NCI-H1092 treated with DMSO at 0.1 percent for 48 hours (cell line): ENCODE results near the gene CLIC2.
A peak's percentile ranks its signal among the peaks of the same experiment; 100 is the strongest.
"Not testable (repeated sequence)": the region's sequence is repeated elsewhere in the genome, so short reads cannot be mapped to it uniquely, and the experiment has no call there.

Source experiments
- DNase-seq: peaks from one replicate; lab custom pipeline; 2025; lab: John Stamatoyannopoulos, UW

CLIC2 gene

GRCh38 chrX:155334486-155335336, at the start of gene CLIC2:
Gene CLIC2, minus strand, starts transcription at chrX:155334614. Its CDS starts 187 bp downstream, at chrX:155334427.
- peak; percentile 59 for DNase-seq

GRCh38 chrX:155382529-155382967, 48.1 kb upstream of the CLIC2 start:
- not testable (repeated sequence) for DNase-seq

- DNase-seq, result not testable (repeated sequence)
Measured at GRCh38 chrX:155381843-155382528, 47.6 kb upstream of the CLIC2 start, which contains the start of gene F8A2. Gene F8A2, plus strand, starts transcription at chrX:155382095. Its CDS starts 20 bp downstream, at chrX:155382115.

- not testable (repeated sequence) for DNase-seq
Measured at GRCh38 chrX:155379802-155380201, 45.4 kb upstream of the CLIC2 start.

- DNase-seq, result not testable (repeated sequence)
Measured at GRCh38 chrX:155373777-155374458, 39.5 kb upstream of the CLIC2 start.

GRCh38 chrX:155363712-155364111, 29.3 kb upstream of the CLIC2 start:
- not testable (repeated sequence) for DNase-seq

- not testable (repeated sequence) for DNase-seq
Measured at GRCh38 chrX:155349448-155349847, 15.0 kb upstream of the CLIC2 start.

GRCh38 chrX:155345689-155346088, 11.3 kb upstream of the CLIC2 start:
- DNase-seq, result not testable (repeated sequence)

- not testable (repeated sequence) for DNase-seq
Measured at GRCh38 chrX:155335337-155335712, 911 bp upstream of the CLIC2 start.

- DNase-seq, result no peak
Measured at GRCh38 chrX:155333544-155334100, 792 bp downstream of the CLIC2 start.

- DNase-seq, result no peak
Measured at GRCh38 chrX:155330992-155331391, 3.4 kb downstream of the CLIC2 start.

GRCh38 chrX:155329293-155329692, 5.1 kb downstream of the CLIC2 start:
- no peak for DNase-seq

- DNase-seq, result no peak
Measured at GRCh38 chrX:155326610-155327009, 7.8 kb downstream of the CLIC2 start.

GRCh38 chrX:155314260-155314659, 20.2 kb downstream of the CLIC2 start:
- DNase-seq, result no peak

GRCh38 chrX:155313766-155314165, 20.6 kb downstream of the CLIC2 start:
- DNase-seq, result no peak

- no peak for DNase-seq
Measured at GRCh38 chrX:155293771-155294170, 40.6 kb downstream of the CLIC2 start.

- DNase-seq, result no peak
Measured at GRCh38 chrX:155279873-155280272, 54.5 kb downstream of the CLIC2 start.

GRCh38 chrX:155270969-155271368, 63.4 kb downstream of the CLIC2 start:
- no peak for DNase-seq

GRCh38 chrX:155267995-155268394, 66.4 kb downstream of the CLIC2 start:
- DNase-seq, result not testable (repeated sequence)

- no peak for DNase-seq
Measured at GRCh38 chrX:155266439-155266838, 68.0 kb downstream of the CLIC2 start.

- peak; percentile 69 for DNase-seq
Measured at GRCh38 chrX:155263854-155264628, 70.4 kb downstream of the CLIC2 start, which contains the start of gene RAB39B. Gene RAB39B, minus strand, starts transcription at chrX:155264491. Its CDS starts 203 bp downstream, at chrX:155264288.
